ENCODE data around the gene ENKD1. TPM values are rescaled to one million over a fixed set of nuclear protein-coding genes. Genes with fewer than 3 reads are reported as not detected.

ENKD1 gene
- total and polyA plus RNA-seq, 10 of the 15 experiments (the other 5 are each of a cell fraction or from before 2014, with no cell fraction given): 0.19 to 8.1 (median 2.8) TPM

DNA sequence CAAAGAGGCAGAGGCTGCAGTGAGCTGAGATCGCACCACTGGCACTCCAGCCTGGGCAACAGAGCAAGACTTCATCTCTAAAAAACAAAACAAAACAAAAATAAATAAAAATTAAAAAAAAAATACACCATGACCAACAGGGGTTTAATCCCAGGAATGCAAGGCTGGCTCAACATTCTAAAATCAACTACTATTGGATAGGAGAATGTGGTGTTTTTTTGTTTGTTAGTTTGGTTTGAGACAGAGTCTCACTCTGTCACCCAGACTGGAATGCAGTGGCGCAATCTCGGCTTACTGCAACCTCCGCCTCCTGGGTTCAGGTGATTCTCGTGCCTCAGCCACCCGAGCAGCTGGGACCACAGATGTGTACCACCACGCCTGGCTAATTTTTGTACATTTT is 32.7 kb upstream of the ENKD1 start:
- SMC1A ChIA-PET (ENCODE audit: uncharacterized antibody, unreplicated experiment): no interaction called here
- no peaks in the 10 kb centered on the region for H3K27me3 ChIP-seq (replicated peaks in 1 of 2; ENCODE audit: control insufficient read depth in 2 of 2, insufficient read depth in 2 of 2, low read length in 1 of 2)
- POLR2A ChIA-PET: no interaction called here
- H3K9me3 ChIP-seq (replicated peaks; ENCODE audit: control insufficient read depth, insufficient read depth, low read length): no peaks in the 10 kb centered on the region; the same call in 2 of the 3 replicates
- no peak overlapping the region for H3K9ac ChIP-seq (ENCODE audit: control insufficient read depth, insufficient read depth, low read length)
- peaks cover 0 to 3% of the 10 kb centered on the region in 2 experiments; a peak in 3 of 4 replicates for H3K36me3 ChIP-seq (ENCODE audit: control insufficient read depth in 2 of 2, insufficient read depth in 2 of 2, low read length in 1 of 2)
- no peak for TF ChIP-seq IRF3 (IDR thresholded peaks at IDR 0.05)
- TF ChIP-seq, protein P1, sequence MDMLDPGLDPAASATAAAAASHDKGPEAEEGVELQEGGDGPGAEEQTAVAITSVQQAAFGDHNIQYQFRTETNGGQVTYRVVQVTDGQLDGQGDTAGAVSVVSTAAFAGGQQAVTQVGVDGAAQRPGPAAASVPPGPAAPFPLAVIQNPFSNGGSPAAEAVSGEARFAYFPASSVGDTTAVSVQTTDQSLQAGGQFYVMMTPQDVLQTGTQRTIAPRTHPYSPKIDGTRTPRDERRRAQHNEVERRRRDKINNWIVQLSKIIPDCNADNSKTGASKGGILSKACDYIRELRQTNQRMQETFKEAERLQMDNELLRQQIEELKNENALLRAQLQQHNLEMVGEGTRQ (IDR thresholded peaks at IDR 0.05; ENCODE audit: borderline replicate concordance, low read depth, low read length): no peak
- TF ChIP-seq MYB (IDR thresholded peaks at IDR 0.05; ENCODE audit: borderline replicate concordance, low read depth, low read length): no peak
- no peak for TF ChIP-seq NFYB (IDR thresholded peaks at IDR 0.05; ENCODE audit: insufficient read depth, low read depth, low read length)
- TF ChIP-seq ZNF207 (IDR thresholded peaks at IDR 0.05; ENCODE audit: borderline replicate concordance): no peak
- TF ChIP-seq TCF7 (IDR thresholded peaks at IDR 0.05; ENCODE audit: borderline replicate concordance): no peak
- no TSS peak for BruUV-seq (replicated peaks)
- 96% methylated on average over 7 of the region's 7 CpGs for WGBS (ENCODE audit: insufficient coverage, insufficient replicate concordance, low lambda C conversion rate, missing lambda C conversion rate)
- H4K20me1 ChIP-seq (ENCODE audit: control insufficient read depth, insufficient read depth): no peaks in the 10 kb centered on the region
- no peak overlapping the region for H2AFZ ChIP-seq (ENCODE audit: control insufficient read depth, low read depth, low read length)
- intact Hi-C loops (cut with micrococcal nuclease; ENCODE audit: unreplicated experiment): no loop called here
- no peak overlapping the region for H3K4me2 ChIP-seq (ENCODE audit: control insufficient read depth, insufficient read depth)
- CTCF ChIA-PET: no interaction called here
- RAD21 ChIA-PET (ENCODE audit: unreplicated experiment): no interaction called here
- H3K4me3 ChIP-seq: no peak overlapping the region
- no peak for FAIRE-seq
- no peak for ATAC-seq
- H3K79me2 ChIP-seq (ENCODE audit: control insufficient read depth, insufficient read depth, low read length): no peaks in the 10 kb centered on the region
- H3K27ac ChIP-seq (ENCODE audit: control insufficient read depth, insufficient read depth): no peak overlapping the region
- in situ Hi-C loops (cut with MboI): no loop called here
- H3K4me1 ChIP-seq (ENCODE audit: control insufficient read depth, insufficient read depth, low read length): no peaks in the 10 kb centered on the region
- DNase-seq (ENCODE audit: low read depth, low spot score): no peak

Data from GM12878 (cell line).